Activated CD4-positive, alpha-beta T cell treated with anti-CD3 and anti-CD28 coated beads, Interleukin-2, amount 50 U/mL, for 24 hours (primary cell): Measurements from ENCODE around the gene DCDC1.
"Not testable (repeated sequence)": the region's sequence is repeated elsewhere in the genome, so short reads cannot be mapped to it uniquely, and the experiment has no call there.

Experiments
- DNase-seq, 2 donors: peaks; one replicate each; pipeline ENCODE4 v3.0.0-alpha.2; 2020; ENCODE audit warnings: low read depth in 1 of 2, low spot score in 1 of 2

Gene DCDC1

GRCh38 chr11:31000381-31000780 is 369.2 kb downstream of the DCDC1 start:
- DNase-seq, result no peak

GRCh38 chr11:30992513-30992849 is 377.1 kb downstream of the DCDC1 start:
- no peak for DNase-seq

GRCh38 chr11:30991802-30992512 is 377.6 kb downstream of the DCDC1 start:
- no peak for DNase-seq

- DNase-seq, result no peak
Measured at GRCh38 chr11:30991376-30991775, 378.2 kb downstream of the DCDC1 start.

- DNase-seq, result no peak
Measured at GRCh38 chr11:30990625-30991296, 378.8 kb downstream of the DCDC1 start.

- DNase-seq, result no peak
Measured at GRCh38 chr11:30987819-30988218, 381.7 kb downstream of the DCDC1 start.

GRCh38 chr11:30985536-30985935 is 384.0 kb downstream of the DCDC1 start:
- no peak for DNase-seq

- no peak for DNase-seq
Measured at GRCh38 chr11:30984827-30985226, 384.7 kb downstream of the DCDC1 start.

- DNase-seq, result no peak
Measured at GRCh38 chr11:30984442-30984816, 385.1 kb downstream of the DCDC1 start.

GRCh38 chr11:30983776-30984441 is 385.6 kb downstream of the DCDC1 start:
- no peak for DNase-seq

- DNase-seq, result no peak
Measured at GRCh38 chr11:30983143-30983542, 386.4 kb downstream of the DCDC1 start.

- no peak for DNase-seq
Measured at GRCh38 chr11:30967579-30967978, 402.0 kb downstream of the DCDC1 start.

- no peak for DNase-seq
Measured at GRCh38 chr11:30960387-30960992, 409.0 kb downstream of the DCDC1 start.

GRCh38 chr11:30956751-30957150 is 412.8 kb downstream of the DCDC1 start:
- no peak for DNase-seq

GRCh38 chr11:30949838-30950237 is 419.7 kb downstream of the DCDC1 start:
- DNase-seq, result no peak

- not testable (repeated sequence) for DNase-seq
Measured at GRCh38 chr11:30947715-30948114, 421.8 kb downstream of the DCDC1 start.

- DNase-seq, result no peak
Measured at GRCh38 chr11:30938810-30939209, 430.7 kb downstream of the DCDC1 start.

- no peak for DNase-seq
Measured at GRCh38 chr11:30938171-30938570, 431.4 kb downstream of the DCDC1 start.

GRCh38 chr11:30936491-30936890 is 433.0 kb downstream of the DCDC1 start:
- DNase-seq, result no peak

GRCh38 chr11:30935861-30936260 is 433.7 kb downstream of the DCDC1 start:
- no peak for DNase-seq

GRCh38 chr11:30926130-30926529 is 443.4 kb downstream of the DCDC1 start:
- DNase-seq, result no peak

GRCh38 chr11:30921811-30922210 is 447.7 kb downstream of the DCDC1 start:
- DNase-seq, result no peak
